SK-N-SH treated with all-trans-retinoic acid at 6 μM for 48 hours (cell line): Measurements from ENCODE around the gene PDGFA.

ENCODE experiments used
- ATAC-seq: fragments of 200-7000 bp; cut with Tn5 transposase; 3 replicates; pipeline ENCODE4 v1.9.1; 2020; ENCODE audit warnings: mild to moderate bottlenecking, moderate library complexity
- ARNTL ChIP-seq: fragments of 450-650 bp; formaldehyde crosslinking; IDR thresholded peaks from 2 replicates; pipeline ENCODE4 v1.5.0; 2020; ENCODE audit warnings: low read depth, mild to moderate bottlenecking, moderate library complexity, borderline replicate concordance
- CREB5 ChIP-seq: fragments of 250-450 bp; sonication (Bioruptor Pico); IDR thresholded peaks from 2 replicates; pipeline ENCODE4 v1.5.1; 2020; ENCODE audit warnings: low read depth, mild to moderate bottlenecking, moderate library complexity
- CSDC2 ChIP-seq: fragments of 250-450 bp; sonication (Bioruptor Pico); IDR thresholded peaks from 2 replicates; pipeline ENCODE4 v1.5.0; 2020; ENCODE audit warnings: mild to moderate bottlenecking, moderate library complexity
- ESRRG ChIP-seq: fragments of 250-450 bp; sonication (Bioruptor Pico); IDR thresholded peaks from 2 replicates; pipeline ENCODE4 v1.6.1; 2021; ENCODE audit warnings: mild to moderate bottlenecking
- GLIS3 ChIP-seq: fragments of 250-450 bp; sonication (Bioruptor Pico); IDR thresholded peaks from 2 replicates; pipeline ENCODE4 v1.5.0; 2020; ENCODE audit warnings: mild to moderate bottlenecking, moderate library complexity
- ISL1 ChIP-seq: fragments of 250-450 bp; sonication (Bioruptor Pico); IDR thresholded peaks from 2 replicates; pipeline ENCODE4 v2.1.2; 2022; ENCODE audit warnings: mild to moderate bottlenecking, moderate library complexity
- OSR1 ChIP-seq: fragments of 250-450 bp; sonication (Bioruptor Pico); IDR thresholded peaks from 2 replicates; pipeline ENCODE4 v1.8.0; 2022; ENCODE audit warnings: moderate library complexity, mild to moderate bottlenecking, inconsistent platforms
- PPARA ChIP-seq: fragments of 250-450 bp; sonication (Bioruptor Pico); IDR thresholded peaks from 2 replicates; pipeline ENCODE4 v1.5.0; 2020; ENCODE audit warnings: mild to moderate bottlenecking, borderline replicate concordance
- RARB ChIP-seq: fragments of 250-450 bp; sonication (Bioruptor Pico); IDR thresholded peaks from 2 replicates; pipeline ENCODE4 v1.8.0; 2021; ENCODE audit warnings: mild to moderate bottlenecking, moderate library complexity
- SNAI2 ChIP-seq: fragments of 250-450 bp; sonication (Bioruptor Pico); IDR thresholded peaks from 2 replicates; pipeline ENCODE4 v1.5.0; 2020; ENCODE audit warnings: mild to moderate bottlenecking, moderate library complexity
- TCF4 ChIP-seq: fragments of 250-450 bp; sonication (Bioruptor Pico); IDR thresholded peaks from 2 replicates; pipeline ENCODE4 v1.8.0; 2021; ENCODE audit warnings: mild to moderate bottlenecking, moderate library complexity, borderline replicate concordance
- TOX ChIP-seq: fragments of 250-450 bp; sonication (Bioruptor Pico); IDR thresholded peaks from 2 replicates; pipeline ENCODE4 v1.8.0; 2021; ENCODE audit warnings: mild to moderate bottlenecking, moderate library complexity, borderline replicate concordance
- TSHZ2 ChIP-seq: fragments of 250-450 bp; sonication (Bioruptor Pico); IDR thresholded peaks from 2 replicates; pipeline ENCODE4 v1.5.0; 2020; ENCODE audit warnings: mild to moderate bottlenecking, moderate library complexity
- ZC3H10 ChIP-seq: fragments of 250-450 bp; sonication (Bioruptor Pico); IDR thresholded peaks from 2 replicates; pipeline ENCODE4 v1.5.1; 2021; ENCODE audit warnings: mild to moderate bottlenecking, moderate library complexity
- ZFP3 ChIP-seq: fragments of 250-450 bp; sonication (Bioruptor Pico); IDR thresholded peaks from 2 replicates; pipeline ENCODE4 v1.5.0; 2020; ENCODE audit warnings: mild to moderate bottlenecking, moderate library complexity
- ZFP30 ChIP-seq: fragments of 450-650 bp; formaldehyde crosslinking; IDR thresholded peaks from 2 replicates; pipeline ENCODE4 v1.5.0; 2022; ENCODE audit warnings: mild to moderate bottlenecking, moderate library complexity
- ZNF565 ChIP-seq: fragments of 450-650 bp; formaldehyde crosslinking; conservative IDR thresholded peaks from 2 replicates; pipeline ENCODE4 v1.5.0; 2020; ENCODE audit warnings: low read depth, mild to moderate bottlenecking, moderate library complexity
- ZNF70 ChIP-seq: fragments of 450-650 bp; formaldehyde crosslinking; IDR thresholded peaks from 2 replicates; pipeline ENCODE4 v1.5.0; 2020; ENCODE audit warnings: mild to moderate bottlenecking, moderate library complexity
- ZNF8 ChIP-seq: fragments of 450-650 bp; formaldehyde crosslinking; IDR thresholded peaks from 2 replicates; pipeline ENCODE4 v1.5.0; 2020; ENCODE audit warnings: mild to moderate bottlenecking, moderate library complexity
- TF ChIP-seq, protein P1 (sequence below): fragments of 250-450 bp; sonication (Bioruptor Pico); IDR thresholded peaks from 2 replicates; pipeline ENCODE4 v1.5.1; 2021; ENCODE audit warnings: mild to moderate bottlenecking, moderate library complexity
- TF ChIP-seq, protein P2 (sequence below): fragments of 250-450 bp; sonication (Bioruptor Pico); IDR thresholded peaks from 2 replicates; pipeline ENCODE4 v1.8.0; 2021; ENCODE audit warnings: low read depth, mild to moderate bottlenecking, moderate library complexity, borderline replicate concordance

PDGFA gene

DNA sequence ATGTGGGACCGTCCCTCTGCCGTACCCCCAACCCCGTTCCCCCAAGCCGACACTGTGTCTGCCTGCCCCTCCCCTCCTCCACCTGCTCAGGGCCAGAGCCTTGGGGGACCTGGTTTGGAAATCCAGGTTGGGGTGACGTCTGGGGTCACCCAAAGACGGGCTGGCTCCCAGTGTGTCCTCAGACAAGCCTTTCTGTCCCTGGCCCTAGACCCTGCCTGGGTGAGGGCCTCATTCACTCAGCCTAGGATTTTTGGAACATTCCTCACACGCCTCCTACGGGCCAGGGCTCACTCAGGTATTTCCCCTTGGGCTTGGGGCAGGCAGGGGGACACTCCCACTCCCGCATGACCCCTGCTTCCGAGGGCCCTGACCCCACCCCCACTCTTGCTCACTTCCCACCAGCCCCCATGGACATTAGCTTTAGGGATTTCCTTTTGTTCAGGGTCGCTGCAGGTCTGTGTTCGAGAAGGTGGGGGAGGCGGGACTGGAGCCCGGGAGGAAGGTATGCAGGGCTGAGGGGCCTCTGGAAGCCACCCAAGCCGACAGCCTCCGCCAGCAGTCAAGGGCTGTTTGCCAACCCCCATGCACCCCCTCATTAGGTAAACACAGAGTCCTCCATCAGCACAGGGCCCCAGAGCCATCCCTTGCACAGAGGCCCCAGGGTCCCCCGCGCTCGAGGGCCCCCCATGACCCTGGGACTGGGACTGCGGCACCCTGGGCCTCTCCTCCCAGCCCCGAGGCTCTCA, 35.1 kb downstream of the PDGFA start (continued):
- TF ChIP-seq, protein P1, sequence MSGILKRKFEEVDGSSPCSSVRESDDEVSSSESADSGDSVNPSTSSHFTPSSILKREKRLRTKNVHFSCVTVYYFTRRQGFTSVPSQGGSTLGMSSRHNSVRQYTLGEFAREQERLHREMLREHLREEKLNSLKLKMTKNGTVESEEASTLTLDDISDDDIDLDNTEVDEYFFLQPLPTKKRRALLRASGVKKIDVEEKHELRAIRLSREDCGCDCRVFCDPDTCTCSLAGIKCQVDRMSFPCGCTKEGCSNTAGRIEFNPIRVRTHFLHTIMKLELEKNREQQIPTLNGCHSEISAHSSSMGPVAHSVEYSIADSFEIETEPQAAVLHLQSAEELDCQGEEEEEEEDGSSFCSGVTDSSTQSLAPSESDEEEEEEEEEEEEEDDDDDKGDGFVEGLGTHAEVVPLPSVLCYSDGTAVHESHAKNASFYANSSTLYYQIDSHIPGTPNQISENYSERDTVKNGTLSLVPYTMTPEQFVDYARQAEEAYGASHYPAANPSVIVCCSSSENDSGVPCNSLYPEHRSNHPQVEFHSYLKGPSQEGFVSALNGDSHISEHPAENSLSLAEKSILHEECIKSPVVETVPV: no peak
- no peak for TF ChIP-seq ZFP3
- TF ChIP-seq, all 23 proteins: peak for 0

GRCh38 chr7:483656-484355, 35.8 kb downstream of the PDGFA start:
- TF ChIP-seq RARB (CRISPR knock-in tag) (no peak), GLIS3 (no peak), ISL1 (no peak), CREB5 (CRISPR knock-in tag) (no peak), TSHZ2 (CRISPR knock-in tag) (no peak), CSDC2 (CRISPR knock-in tag) (no peak), ZNF70 (CRISPR knock-in tag) (no peak), SNAI2 (CRISPR knock-in tag) (no peak), ZNF565 (CRISPR knock-in tag) (no peak), ZC3H10 (CRISPR knock-in tag) (no peak), OSR1 (CRISPR knock-in tag) (no peak), TCF4 (no peak), ARNTL (CRISPR knock-in tag) (no peak), ZNF8 (CRISPR knock-in tag) (no peak), PPARA (CRISPR knock-in tag) (no peak), TOX (no peak)
- TF ChIP-seq, protein P1: no peak
- TF ChIP-seq, protein P2, sequence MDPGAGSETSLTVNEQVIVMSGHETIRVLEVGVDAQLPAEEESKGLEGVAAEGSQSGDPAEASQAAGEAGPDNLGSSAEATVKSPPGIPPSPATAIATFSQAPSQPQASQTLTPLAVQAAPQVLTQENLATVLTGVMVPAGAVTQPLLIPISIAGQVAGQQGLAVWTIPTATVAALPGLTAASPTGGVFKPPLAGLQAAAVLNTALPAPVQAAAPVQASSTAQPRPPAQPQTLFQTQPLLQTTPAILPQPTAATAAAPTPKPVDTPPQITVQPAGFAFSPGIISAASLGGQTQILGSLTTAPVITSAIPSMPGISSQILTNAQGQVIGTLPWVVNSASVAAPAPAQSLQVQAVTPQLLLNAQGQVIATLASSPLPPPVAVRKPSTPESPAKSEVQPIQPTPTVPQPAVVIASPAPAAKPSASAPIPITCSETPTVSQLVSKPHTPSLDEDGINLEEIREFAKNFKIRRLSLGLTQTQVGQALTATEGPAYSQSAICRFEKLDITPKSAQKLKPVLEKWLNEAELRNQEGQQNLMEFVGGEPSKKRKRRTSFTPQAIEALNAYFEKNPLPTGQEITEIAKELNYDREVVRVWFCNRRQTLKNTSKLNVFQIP (CRISPR knock-in tag): no peak
- ATAC-seq: no peak

DNA sequence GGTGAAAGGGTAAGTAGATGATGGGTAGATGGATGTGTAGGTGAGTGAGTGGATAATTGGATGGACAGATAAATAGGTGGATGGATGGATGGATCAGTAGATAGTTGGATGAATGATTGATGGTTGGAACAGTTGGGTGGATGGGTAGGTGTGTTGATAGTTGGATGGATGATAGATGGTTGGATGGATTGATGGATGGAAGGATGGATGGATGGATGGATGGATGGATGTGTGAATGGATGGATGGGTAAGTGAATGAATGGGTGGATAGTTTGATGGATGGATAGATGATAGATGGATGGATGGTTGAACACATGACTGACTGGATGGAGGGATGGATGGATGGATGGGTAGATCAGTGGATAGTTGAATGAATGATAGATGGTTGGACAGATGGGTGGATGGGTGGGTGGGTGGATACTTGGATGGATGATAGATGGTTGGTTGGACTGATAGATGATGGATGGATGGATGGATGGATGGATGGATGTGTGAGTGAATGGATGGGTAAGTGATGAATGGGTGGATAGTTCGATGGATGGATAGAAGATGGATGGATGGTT, 37.0 kb downstream of the PDGFA start:
- no peak for ATAC-seq
- TF ChIP-seq ESRRG (CRISPR knock-in tag) (no peak), PPARA (CRISPR knock-in tag) (no peak), ZFP30 (CRISPR knock-in tag) (no peak), ARNTL (CRISPR knock-in tag) (no peak), RARB (CRISPR knock-in tag) (no peak)
- TF ChIP-seq, all 23 proteins: peak for 0
